Dedifferentiated amniotic fluid mesenchymal stem cell (primary cell): ENCODE results near the gene ERP44.
A peak's percentile ranks its signal among the peaks of the same experiment; 100 is the strongest.
"Not testable (repeated sequence)": the region's sequence is repeated elsewhere in the genome, so short reads cannot be mapped to it uniquely, and the experiment has no call there.

Experiments used
- DNase-seq: peaks from one replicate; pipeline ENCODE4 v3.0.0-alpha.2; 2016; ENCODE audit errors: extremely low spot score

The ERP44 gene

GRCh38 chr9:100067990-100068389 is 30.8 kb downstream of the ERP44 start:
- DNase-seq, result not testable (repeated sequence)

GRCh38 chr9:100066539-100066938 is 32.3 kb downstream of the ERP44 start:
- no peak for DNase-seq

GRCh38 chr9:100064872-100065581 is 33.8 kb downstream of the ERP44 start:
- peak; percentile 47 for DNase-seq

GRCh38 chr9:100063185-100063584 is 35.6 kb downstream of the ERP44 start:
- no peak for DNase-seq

- not testable (repeated sequence) for DNase-seq
Measured at GRCh38 chr9:100062683-100063082, 36.1 kb downstream of the ERP44 start.

- no peak for DNase-seq
Measured at GRCh38 chr9:100058699-100059579, 39.9 kb downstream of the ERP44 start.

- no peak for DNase-seq
Measured at GRCh38 chr9:100057624-100058023, 41.2 kb downstream of the ERP44 start.

- no peak for DNase-seq
Measured at GRCh38 chr9:100056561-100056960, 42.2 kb downstream of the ERP44 start.

GRCh38 chr9:100052375-100052774 is 46.4 kb downstream of the ERP44 start:
- DNase-seq, result no peak

- no peak for DNase-seq
Measured at GRCh38 chr9:100049551-100049950, 49.2 kb downstream of the ERP44 start.

GRCh38 chr9:100038472-100038871 is 60.3 kb downstream of the ERP44 start:
- DNase-seq, result no peak

- no peak for DNase-seq
Measured at GRCh38 chr9:100033877-100034551, 64.8 kb downstream of the ERP44 start.

GRCh38 chr9:100030548-100030947 is 68.3 kb downstream of the ERP44 start:
- no peak for DNase-seq

GRCh38 chr9:100029251-100029650 is 69.5 kb downstream of the ERP44 start:
- no peak for DNase-seq

- peak; percentile 76 for DNase-seq
Measured at GRCh38 chr9:100028201-100028784, 70.5 kb downstream of the ERP44 start.

GRCh38 chr9:100027543-100027942 is 71.3 kb downstream of the ERP44 start:
- no peak for DNase-seq

- no peak for DNase-seq
Measured at GRCh38 chr9:100021931-100022330, 76.9 kb downstream of the ERP44 start.

- no peak for DNase-seq
Measured at GRCh38 chr9:100020121-100020795, 78.5 kb downstream of the ERP44 start.

GRCh38 chr9:100019541-100019940 is 79.3 kb downstream of the ERP44 start:
- no peak for DNase-seq

GRCh38 chr9:100014846-100015245 is 84.0 kb downstream of the ERP44 start:
- no peak for DNase-seq

- DNase-seq, result no peak
Measured at GRCh38 chr9:100013573-100013972, 85.2 kb downstream of the ERP44 start.
